T-helper 2 cell (primary cell): ENCODE results near the gene PDE6A.

Source experiments
- DNase-seq, 5 experiments: peaks; one replicate each; pipeline versions ENCODE4 v3.0.0 to v3.0.0-alpha.2; 2012 to 2022

Gene PDE6A

DNA sequence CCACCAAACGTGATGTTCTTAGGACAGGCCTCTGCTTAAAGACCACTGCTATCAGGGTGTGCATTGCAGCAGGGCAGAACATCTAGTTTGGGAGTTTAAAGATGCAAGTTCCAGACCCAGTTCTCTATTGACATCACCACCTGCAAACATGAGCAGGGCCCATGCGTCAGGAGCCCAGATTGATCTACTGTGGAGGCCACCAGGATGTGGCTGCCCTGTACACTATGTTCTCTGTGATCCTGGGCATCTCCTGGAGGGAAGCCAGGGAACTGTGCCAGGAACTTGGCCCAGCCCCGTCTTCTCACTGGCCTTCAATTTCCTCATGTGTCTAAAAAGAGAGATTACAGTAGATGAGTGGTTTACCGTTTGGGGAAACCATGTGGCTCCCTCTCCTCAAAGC is 87.1 kb downstream of the PDE6A start:
- DNase-seq: no peak

DNA sequence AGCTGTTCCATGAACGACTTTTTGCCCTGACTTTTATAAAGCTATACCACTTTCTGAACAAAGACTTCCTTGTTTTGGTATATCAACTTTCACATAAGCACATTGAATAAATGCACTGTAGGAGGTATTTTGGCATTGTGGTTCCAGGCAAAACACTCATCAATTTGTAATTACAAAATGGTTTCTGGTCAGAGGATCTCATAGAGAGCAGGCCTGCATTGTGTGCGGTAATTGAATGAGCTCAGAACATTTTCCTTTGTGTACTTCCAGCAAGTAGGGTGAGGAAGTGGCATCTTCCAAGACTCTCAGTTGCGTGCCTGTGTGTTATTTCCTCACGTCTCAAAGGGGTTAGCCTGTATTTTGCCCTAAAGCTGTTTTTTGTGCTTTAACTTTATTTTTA is 89.2 kb downstream of the PDE6A start:
- DNase-seq: no peak

DNA sequence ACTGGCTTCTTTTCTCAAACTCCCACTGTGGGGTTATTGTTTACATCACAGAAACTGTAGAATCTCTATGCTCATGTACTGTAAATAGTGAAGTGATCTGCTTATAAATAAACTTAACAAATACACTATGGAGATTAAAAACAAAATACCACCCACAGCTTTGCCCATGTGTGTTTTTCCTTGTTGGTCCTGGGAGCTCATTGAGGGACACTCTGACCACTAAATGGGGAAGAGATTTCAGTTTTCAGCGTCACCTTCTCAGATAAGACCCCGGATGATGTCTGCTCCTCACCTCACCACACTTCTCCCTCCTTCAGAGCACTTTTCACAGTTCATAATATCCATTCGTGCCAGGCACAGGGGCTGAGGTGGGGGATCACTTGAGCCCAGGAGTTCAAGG is 89.7 kb downstream of the PDE6A start:
- DNase-seq: no peak

DNA sequence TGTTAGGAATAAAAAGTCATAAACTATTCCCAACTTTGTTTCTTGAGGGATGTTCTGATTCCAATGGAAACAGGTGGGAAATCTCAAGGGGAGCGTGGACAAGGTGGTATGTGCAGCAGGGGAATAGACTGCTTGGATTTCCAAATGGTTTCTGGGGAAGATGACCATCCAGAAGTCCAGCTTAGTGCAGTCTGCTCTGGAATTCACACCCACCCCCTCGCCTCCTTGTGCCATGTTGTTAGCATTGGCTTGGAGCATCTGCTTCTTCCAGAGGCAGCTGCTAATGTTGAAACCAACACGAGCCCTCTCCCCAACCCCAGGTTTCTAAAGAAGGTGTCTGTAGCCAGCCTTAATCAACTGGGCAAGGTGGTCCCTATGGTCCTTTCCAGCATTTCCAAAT is 90.9 kb downstream of the PDE6A start:
- no peak for DNase-seq

DNA sequence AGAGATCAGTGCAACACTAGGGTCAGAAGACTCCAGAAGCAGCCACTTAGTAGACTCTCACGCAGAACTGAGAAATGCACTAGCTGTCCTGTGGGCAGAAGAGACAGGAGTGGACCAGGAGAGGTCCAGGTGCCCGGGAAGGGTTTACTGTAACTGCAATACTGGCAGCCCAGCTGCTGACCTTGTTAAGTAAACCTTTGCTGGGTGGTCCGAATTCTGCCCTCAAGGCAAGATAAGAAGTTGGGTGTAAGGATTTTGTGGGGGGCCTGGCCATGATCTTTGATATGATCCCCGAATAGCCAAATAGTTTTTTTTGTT is 91.3 kb downstream of the PDE6A start:
- no peak for DNase-seq

DNA sequence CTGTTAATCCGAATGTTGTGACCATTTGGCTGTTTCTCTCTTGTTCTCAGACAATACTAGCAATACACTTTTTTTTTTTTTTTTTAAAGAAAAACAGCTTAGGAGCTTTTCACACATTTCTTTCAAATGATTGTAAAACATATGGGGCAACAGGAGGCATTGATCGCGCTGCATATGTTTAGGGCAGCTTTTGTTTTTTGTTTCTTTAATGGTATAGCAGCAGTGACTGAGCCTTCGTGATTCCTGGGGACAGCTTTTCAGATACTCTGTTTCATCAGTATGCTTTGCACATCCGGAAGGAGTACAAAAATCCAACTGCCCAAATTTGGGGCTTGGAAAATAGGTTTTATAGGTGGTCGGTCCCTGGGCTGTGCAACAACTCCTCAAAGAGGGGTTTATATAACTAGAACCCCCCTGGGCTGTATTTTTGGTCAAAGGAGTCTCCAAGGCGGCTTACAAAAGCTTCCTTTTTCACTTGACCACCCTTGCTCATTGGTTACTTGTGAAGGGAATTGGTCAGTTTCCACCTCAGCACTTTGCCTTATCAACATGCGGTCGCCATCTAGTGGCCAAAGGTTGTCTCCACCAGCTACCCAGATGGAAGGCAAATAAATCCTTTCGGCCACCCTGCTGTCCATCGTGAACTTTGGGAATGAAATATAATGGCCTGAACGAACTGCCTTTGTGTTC is 91.8 kb downstream of the PDE6A start:
- peak in 2 of 5 experiments; percentile 12 to 31 for DNase-seq

DNA sequence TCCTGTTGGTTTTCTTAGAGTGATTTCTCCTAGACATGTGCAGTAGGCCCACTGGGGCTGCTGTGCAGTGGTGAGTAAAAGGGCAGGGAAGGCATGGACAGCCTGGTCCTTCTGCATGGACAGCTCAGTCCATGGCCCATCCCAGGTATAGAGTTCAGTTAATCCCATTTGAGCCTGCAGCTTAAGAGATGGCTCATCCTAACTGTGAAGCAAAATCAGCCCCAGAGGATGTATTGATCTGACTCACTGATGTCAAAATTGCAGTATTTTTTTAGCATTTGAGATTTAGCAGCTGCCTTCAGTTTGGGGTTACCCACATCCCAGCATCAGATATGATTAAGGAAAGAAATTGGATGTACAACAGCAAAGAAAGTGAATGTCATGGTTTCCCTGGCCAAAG is 93.4 kb downstream of the PDE6A start:
- peak in 1 of 5 experiments; percentile 14 for DNase-seq

DNA sequence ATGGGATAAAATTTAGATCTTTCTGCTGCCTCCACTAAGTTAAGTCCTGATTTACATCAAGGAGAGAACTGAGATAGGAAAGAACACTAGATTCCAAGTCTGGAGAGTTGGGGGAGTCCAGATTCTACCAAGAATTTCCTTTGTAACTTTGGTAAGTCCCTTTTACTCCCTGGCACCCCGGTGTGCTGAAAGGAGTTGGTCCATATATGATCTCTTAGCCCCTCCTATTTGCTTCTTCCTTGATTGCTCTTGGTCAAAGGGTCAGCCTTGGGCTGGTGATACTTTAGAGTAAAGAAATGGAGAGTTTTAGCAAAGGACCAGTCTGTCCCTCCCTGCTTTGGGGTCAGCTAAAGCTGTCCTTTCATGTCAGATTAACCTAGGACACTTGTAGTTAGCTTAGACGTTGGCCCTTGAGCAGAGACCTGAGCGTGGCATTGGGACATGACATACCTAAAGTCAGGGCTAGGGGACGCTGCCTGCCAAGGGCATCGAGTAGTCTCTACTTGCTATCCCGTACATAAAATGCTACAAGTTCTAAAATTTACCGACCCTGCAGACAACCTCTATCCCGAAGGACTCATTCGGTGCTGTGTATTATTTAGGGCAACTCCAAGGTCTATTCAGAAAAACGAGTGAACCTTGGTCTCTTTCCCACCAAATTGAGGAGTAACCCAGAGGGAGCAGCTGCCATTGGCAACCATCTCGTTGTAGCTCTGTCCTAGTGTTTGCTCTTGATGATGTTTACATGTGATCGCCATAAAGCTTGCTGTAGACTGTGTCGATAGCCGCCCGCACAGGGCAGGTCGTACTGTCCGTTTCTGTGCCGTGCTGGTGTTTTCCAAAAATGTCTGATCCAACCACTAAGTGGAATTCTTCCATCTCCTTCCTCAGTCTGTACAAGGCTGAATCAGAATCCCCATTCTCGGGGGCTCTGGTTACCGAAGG is 94.4 kb downstream of the PDE6A start:
- DNase-seq: no peak

DNA sequence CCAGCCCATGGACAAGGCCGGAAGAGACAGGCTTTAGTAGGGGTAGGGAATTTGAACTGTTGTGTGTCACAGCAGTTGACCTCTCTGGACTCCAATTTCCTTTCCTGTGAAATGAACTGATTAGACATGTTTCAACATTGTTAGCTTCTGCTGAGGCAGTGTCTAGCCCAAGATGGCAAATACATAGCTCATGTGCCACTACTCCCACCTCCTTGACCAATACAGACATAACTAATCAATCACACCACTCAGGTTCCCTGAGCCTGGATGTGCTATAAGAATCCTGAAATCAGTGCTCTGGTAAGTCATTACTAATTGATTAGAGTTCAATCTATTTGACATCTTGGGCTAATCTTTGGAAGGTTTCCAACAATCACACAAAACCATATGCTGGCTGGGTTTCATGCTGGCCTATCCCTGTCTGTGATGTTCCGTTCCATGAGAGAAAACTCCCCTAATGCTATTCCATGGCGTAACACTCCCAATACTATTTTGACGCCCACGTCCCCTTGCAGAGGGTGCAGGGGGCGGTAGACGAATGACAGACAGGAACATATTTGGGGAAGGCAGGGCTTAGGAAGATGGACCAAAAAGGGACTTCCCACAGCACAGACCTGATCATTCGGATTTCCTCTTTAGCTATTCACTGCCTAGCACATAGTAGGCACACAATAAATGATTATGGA is 95.2 kb downstream of the PDE6A start:
- DNase-seq: no peak

DNA sequence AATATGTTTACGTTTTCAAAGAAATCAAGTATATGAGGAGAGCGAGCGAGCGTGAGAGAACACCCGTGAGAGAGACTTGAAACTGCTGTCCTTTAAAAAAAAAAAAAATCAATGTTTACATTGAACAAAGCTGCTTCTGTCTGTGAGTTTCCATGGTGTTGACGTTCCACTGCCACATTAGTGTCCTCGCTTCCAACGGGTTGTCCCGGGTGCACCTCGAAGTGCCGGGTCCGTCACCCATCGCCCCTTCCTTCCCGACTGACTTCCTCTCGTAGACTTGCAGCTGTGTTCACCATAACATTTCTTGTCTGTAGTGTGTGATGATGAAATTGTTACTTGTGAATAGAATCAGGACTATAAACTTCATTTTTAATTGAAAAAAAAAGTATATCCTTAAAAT is 97.0 kb downstream of the PDE6A start:
- DNase-seq: no peak

DNA sequence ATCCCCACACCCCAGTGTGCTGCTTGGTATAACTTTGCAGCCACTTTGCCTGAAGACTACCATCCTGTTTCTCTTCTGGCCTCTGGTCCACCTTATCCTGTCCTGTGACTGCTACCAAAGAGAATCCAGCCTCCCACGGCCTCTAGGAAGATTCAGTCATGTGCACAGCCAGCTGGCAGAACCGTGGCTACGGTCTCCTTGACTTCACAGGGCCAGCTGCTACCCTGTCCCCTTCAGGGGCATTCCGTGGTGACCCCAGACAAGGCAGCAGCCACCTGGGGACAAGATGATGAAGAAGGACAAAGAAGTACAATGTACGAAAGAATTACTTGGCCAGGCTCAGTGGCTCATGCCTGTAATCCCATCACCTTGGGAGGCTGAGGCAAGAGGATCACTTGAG is 98.6 kb downstream of the PDE6A start:
- DNase-seq: no peak

DNA sequence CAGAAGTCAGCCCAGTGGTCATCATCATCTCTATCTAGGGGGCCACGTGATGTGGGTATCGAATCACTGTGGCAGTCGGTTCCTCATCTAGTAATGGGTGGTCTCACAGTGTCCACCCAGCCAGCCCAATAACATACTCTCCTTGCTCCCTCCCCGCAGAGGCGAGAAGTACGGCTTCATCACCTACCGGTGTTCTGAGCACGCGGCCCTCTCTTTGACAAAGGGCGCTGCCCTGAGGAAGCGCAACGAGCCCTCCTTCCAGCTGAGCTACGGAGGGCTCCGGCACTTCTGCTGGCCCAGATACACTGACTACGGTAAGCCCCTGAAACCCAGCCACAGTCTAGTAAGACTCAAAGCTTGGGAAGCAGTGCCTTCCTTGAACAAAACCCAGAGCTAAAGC is 99.0 kb downstream of the PDE6A start:
- no peak for DNase-seq

DNA sequence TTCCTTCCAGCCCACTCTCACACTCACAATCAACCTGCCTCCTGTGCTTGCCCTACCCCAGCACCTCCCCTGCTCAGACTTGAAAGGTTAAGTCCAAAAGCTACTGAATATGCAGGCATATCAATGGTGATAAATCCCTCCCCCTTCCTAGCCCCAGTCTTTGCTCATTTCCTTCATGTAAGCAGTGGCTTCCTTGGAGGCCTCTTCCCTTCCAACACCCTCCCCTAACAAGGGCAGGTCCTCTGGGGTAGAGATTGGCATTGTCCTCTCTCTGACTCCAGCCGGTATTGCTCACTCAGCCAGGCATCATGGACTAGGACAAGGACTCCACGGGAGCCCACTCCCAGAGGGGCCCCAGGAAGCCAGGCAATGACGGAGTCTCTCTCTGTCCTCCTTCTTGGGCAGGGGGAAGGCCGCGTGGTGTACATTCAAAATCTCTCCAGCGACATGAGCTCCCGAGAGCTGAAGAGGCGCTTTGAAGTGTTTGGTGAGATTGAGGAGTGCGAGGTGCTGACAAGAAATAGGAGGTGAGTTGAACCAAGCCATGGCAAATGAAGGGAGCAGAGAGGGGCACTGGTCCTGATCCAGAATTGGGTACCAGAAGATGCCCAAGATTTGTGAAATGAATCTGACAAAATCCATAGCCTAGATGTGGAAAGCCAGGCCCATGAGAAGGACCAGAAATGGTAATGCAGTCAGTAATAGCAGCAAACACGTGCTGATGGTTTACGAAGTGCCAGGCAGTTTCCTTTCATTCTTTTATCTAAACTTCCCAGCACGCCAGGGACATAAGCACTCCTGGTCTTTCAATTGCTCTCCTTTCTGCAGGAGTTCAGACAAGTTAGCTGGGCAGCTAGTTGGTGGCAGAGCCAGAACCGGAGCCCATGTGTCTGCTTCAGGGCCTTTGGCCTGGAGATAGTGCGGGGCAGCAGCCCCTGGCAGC is 102.5 kb downstream of the PDE6A start:
- DNase-seq: no peak

DNA sequence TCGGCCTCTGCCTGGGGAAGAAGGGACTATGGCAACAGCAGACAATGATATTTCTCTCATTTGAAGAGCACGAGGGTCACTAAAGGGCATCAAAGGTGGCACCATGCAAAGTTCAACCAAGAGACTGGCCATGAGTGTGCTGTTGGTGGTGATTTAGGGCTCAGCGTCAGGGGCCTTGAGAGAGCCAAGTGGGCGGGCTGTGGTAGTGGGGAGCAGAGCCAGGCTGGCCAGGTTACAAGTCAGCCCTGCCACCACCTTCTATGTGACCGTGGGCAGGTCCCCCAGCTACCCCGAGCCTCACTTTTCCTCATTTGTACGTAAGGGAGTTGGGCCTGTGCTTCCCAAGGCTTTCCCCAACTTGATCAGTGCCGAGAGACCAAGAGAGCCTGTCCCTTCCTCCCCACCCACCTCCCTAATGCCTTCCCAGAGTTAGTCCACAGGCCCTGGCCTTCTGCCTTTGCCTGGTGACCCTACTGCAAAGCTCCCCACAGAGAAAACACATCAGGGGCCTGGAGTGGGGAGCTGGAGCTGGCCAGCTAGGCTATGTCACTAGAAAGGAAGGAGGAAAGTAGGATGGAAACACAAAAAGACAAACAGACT is 104.3 kb downstream of the PDE6A start:
- no peak for DNase-seq

DNA sequence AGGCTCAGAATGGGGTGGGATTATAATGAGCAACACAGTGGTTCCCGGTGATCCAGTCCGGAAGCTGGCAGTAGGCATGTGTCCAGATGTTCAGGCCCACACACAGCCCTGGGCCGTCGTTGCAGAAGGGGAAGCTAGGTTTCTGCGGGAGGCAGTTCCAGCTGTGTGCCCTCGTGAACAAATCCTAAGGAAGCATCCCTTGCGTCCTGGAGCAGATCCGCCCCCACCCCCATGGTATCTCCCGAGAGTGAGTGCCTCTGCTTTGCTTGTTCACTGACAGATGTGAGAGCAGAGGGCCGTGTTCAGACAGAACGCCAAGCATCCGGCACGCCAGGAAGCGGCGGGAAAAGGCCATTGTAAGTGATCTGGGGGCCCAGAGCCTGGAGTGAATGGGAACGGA is 104.8 kb downstream of the PDE6A start:
- DNase-seq: no peak

DNA sequence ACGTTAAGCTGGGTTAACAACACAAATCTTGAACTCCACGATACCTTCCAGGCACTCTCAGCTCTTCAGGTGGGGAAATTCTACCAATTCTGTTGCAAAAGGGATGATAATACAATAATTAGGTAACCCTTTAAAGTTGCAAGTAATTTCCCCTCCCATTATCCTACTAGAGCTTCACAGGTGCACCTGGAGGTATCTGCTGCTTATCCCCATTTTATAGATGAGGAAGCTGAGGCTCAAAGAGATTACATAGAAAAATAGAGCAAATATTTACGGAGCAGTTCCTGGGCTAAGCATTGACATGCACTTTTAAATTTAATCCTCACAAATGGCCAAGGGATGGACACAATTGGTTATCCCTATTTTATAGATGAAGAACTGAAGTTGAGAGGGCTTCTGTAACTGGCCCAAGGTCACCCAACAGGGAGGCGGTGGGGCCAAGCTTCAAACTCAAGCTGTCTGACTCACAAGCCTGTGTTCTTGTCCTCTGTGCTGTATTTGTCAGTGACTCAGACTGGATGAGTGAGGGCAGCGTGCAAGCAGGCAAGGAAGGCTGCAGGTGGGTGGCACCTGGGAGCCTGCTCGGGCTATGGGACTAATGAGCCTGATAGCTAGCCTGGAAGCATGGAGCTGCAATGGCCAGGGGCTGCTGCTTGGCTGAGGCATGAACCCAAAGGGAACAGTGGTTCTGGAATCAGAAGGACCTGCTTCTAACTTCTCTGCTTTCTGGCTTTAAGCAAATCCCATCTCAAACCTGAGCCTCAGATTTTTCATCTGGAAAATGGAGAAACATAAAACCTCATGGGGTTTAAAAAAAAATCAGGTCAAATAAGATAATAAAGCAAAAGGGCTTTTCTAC is 105.5 kb downstream of the PDE6A start:
- no peak for DNase-seq

DNA sequence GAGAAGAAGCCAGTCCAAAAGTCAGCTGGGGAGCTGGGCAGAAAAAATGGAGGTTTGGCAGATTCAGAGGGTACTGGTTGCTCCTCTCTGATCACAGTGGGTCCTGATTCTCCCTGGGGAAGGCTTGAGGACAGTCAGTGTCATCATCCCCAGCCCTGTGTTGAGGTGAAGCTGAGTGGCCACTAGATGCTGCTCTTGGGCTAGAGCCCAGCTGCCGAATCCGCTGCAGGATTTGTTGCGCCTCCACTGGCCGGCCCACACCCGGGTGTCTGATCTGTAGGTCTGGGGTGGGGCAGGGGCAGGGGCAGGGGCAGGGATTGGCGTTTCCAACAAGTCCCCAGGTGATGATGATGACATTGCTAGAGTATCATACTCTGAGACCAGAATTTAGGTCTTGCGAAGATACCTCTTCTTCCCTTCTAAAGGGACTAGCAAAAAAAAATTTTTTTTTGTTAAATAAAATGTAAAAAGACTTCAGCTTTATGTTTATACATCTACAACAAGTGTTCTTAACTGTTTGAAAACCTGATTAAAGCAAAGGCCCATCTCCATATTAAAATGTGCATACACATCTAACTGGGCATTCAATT is 106.8 kb downstream of the PDE6A start:
- DNase-seq: peak in 1 of 5 experiments; percentile 16

DNA sequence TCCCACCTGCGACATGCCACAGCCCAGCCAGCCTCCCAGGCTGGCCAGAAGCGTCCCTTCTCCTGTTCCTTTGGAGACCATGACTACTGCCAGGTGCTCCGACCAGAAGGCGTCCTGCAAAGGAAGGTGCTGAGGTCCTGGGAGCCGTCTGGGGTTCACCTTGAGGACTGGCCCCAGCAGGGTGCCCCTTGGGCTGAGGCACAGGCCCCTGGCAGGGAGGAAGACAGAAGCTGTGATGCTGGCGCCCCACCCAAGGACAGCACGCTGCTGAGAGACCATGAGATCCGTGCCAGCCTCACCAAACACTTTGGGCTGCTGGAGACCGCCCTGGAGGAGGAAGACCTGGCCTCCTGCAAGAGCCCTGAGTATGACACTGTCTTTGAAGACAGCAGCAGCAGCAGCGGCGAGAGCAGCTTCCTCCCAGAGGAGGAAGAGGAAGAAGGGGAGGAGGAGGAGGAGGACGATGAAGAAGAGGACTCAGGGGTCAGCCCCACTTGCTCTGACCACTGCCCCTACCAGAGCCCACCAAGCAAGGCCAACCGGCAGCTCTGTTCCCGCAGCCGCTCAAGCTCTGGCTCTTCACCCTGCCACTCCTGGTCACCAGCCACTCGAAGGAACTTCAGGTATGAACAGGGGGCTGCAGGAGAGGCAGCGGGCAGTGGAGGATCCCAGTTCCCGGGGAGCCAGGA is 108.0 kb downstream of the PDE6A start:
- no peak for DNase-seq

DNA sequence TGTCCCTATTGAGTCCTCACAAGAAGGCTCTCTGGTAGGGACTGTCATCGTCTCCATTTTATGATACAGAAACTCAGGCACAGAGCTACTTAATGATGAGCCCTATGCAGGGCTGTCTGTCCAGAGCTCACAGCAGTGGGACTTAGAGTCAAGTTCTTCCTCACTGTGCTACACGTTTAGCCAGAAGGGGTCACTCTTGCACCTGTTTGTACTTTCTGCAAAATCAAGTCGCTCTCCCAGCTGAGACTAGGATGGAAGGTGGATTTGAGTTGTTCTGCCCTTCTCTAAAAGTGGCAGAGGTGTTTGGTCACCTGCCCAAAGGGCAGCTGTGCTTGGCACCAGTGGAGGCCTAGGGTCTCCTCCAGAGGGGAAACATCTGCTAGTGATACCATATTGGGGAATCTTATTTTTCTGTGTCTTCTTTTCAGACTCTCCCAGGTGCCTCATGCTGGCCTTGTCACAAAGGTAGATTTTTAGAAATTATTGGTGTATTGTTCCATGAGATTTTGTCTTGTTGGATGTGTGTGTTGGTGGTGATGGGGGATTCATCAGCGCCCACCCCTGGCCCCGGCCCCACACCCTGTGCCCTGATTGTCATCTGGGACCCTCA is 110.2 kb downstream of the PDE6A start:
- peak in 4 of 5 experiments; percentile 13 to 75 (median 22) for DNase-seq
